ENCODE data around the gene NDFIP1. TPM values are rescaled to one million over a fixed set of nuclear protein-coding genes. Genes with fewer than 3 reads are reported as not detected.
"Not testable (repeated sequence)": the region's sequence is repeated elsewhere in the genome, so short reads cannot be mapped to it uniquely, and the experiment has no call there.

Gene NDFIP1
- total RNA-seq, 4 donors from 2014 or later: 53.2 to 124 (median 89.0) TPM

GRCh38 chr5:142186514-142186856, 77.9 kb downstream of the NDFIP1 start:
- intact Hi-C loops (cut with DNase I; ENCODE audit: low total_unique reads): no loop called here
- no peak for DNase-seq
- Histone ChIP-seq H3K36me3 (no peaks in the 10 kb centered on the region), H3K9me3 (no peaks in the 10 kb centered on the region), H3K4me3 (no peak overlapping the region), H3K27me3 (no peaks in the 10 kb centered on the region), H3K4me1 (no peaks in the 10 kb centered on the region), H3K27ac (no peak overlapping the region)
- TF ChIP-seq, protein P1, sequence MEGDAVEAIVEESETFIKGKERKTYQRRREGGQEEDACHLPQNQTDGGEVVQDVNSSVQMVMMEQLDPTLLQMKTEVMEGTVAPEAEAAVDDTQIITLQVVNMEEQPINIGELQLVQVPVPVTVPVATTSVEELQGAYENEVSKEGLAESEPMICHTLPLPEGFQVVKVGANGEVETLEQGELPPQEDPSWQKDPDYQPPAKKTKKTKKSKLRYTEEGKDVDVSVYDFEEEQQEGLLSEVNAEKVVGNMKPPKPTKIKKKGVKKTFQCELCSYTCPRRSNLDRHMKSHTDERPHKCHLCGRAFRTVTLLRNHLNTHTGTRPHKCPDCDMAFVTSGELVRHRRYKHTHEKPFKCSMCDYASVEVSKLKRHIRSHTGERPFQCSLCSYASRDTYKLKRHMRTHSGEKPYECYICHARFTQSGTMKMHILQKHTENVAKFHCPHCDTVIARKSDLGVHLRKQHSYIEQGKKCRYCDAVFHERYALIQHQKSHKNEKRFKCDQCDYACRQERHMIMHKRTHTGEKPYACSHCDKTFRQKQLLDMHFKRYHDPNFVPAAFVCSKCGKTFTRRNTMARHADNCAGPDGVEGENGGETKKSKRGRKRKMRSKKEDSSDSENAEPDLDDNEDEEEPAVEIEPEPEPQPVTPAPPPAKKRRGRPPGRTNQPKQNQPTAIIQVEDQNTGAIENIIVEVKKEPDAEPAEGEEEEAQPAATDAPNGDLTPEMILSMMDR (IDR thresholded peaks at IDR 0.05): no peak
- no peak for TF ChIP-seq POLR2A (IDR thresholded peaks at IDR 0.05)

- no peaks in the 10 kb centered on the region for H3K27me3 ChIP-seq
- no peak for DNase-seq
- H3K36me3 ChIP-seq: no peaks in the 10 kb centered on the region
- intact Hi-C loops (cut with DNase I; ENCODE audit: low total_unique reads): no loop called here
- no peaks in the 10 kb centered on the region for H3K4me1 ChIP-seq
- TF ChIP-seq POLR2A (IDR thresholded peaks at IDR 0.05): no peak
- TF ChIP-seq, protein P1 (IDR thresholded peaks at IDR 0.05): no peak
- H3K9me3 ChIP-seq: no peaks in the 10 kb centered on the region
- H3K4me3 ChIP-seq: no peak overlapping the region
- no peak overlapping the region for H3K27ac ChIP-seq
These were observed 78.4 kb downstream of the NDFIP1 start for GRCh38 chr5:142186857-142187594.

DNA sequence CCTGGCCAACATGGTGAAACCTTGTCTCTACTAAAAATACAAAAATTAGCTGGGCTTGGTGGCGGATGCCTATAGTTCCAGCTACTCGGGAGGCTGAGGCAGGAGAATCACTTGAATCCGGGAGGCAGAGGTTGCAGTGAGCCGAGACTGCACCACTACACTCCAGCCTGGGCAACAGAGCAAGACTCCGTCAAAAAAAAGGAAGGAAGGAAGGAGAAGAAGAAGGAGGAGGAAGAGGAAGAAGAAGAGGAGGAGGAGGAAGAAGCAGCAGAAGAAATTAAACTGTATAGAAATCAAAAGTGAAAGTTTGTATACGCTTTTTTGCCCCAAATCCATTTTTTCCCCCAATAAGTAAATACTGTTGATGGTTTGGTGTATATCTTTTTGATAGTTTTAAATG, 80.1 kb downstream of the NDFIP1 start:
- H3K36me3 ChIP-seq; H3K4me3 ChIP-seq; intact Hi-C loops (cut with DNase I; ENCODE audit: low total_unique reads); H3K27ac ChIP-seq; DNase-seq; H3K27me3 ChIP-seq; H3K9me3 ChIP-seq; H3K4me1 ChIP-seq: not testable (repeated sequence)

GRCh38 chr5:142189813-142190212, 81.2 kb downstream of the NDFIP1 start:
- Histone ChIP-seq H3K27ac (no peak overlapping the region), H3K27me3 (no peaks in the 10 kb centered on the region), H3K9me3 (no peaks in the 10 kb centered on the region), H3K36me3 (no peaks in the 10 kb centered on the region), H3K4me1 (no peaks in the 10 kb centered on the region), H3K4me3 (no peak overlapping the region)
- no peak for DNase-seq
- TF ChIP-seq, protein P1 (IDR thresholded peaks at IDR 0.05): no peak
- no peak for TF ChIP-seq POLR2A (IDR thresholded peaks at IDR 0.05)
- intact Hi-C loops (cut with DNase I; ENCODE audit: low total_unique reads): no loop called here

- intact Hi-C loops (cut with DNase I; ENCODE audit: low total_unique reads): no loop called here
- no peaks in the 10 kb centered on the region for H3K27me3 ChIP-seq
- H3K9me3 ChIP-seq: no peaks in the 10 kb centered on the region
- DNase-seq: no peak
- H3K36me3 ChIP-seq: no peaks in the 10 kb centered on the region
- no peak overlapping the region for H3K4me3 ChIP-seq
- H3K27ac ChIP-seq: no peak overlapping the region
- no peaks in the 10 kb centered on the region for H3K4me1 ChIP-seq
- TF ChIP-seq, protein P1 (IDR thresholded peaks at IDR 0.05): no peak
- no peak for TF ChIP-seq POLR2A (IDR thresholded peaks at IDR 0.05)
These were observed 83.2 kb downstream of the NDFIP1 start for GRCh38 chr5:142191776-142192175.

Measured in uterus (tissue), 4 donors.